CD4-positive, alpha-beta T cell treated with Interleukin-4 for 4 hours (primary cell): Measurements from ENCODE around the gene STEAP2.
A peak's percentile ranks its signal among the peaks of the same experiment; 100 is the strongest.
"Not testable (repeated sequence)": the region's sequence is repeated elsewhere in the genome, so short reads cannot be mapped to it uniquely, and the experiment has no call there.

Experiments
- DNase-seq: peaks from one replicate; pipeline ENCODE4 v3.0.0-alpha.2; 2020

STEAP2 gene

DNA sequence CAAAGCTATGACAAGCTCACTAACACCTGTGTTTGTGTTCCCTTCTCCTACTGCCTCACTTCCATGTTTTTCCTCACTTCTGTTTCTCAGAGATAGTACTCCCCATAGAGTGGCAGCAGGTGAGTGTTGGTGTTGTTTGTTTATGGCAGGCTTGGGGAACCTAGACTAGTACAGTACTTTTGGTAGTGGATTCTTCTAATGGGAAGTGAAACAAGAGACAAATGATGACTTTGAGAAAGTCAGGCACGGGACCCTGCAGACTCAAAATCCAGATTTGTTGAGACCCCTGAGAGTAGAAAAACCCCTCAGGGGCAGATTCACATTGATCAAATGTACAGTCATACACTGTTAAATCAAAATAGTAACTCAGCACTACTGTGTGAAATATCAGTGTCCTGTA is 27.0 kb downstream of the STEAP2 start:
- DNase-seq: no peak

DNA sequence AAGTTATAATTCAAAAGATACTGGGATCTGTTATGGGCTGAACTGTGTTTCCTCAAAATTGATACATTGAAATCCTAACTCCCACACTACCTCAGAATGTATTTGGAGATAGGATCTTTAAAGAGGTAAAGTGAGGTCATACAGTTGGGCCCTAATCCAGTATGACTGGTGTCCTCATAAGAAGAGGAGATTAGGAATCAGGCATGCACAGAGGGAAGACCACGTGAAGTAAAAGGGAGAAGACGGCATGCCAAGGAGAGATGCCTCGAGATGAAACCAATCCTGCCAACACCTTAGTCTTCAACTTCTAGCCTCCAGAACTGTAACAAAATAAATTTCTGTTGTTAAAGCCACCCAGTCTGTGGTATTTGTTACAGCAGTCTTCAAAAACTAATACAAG is 27.5 kb downstream of the STEAP2 start:
- DNase-seq: no peak

DNA sequence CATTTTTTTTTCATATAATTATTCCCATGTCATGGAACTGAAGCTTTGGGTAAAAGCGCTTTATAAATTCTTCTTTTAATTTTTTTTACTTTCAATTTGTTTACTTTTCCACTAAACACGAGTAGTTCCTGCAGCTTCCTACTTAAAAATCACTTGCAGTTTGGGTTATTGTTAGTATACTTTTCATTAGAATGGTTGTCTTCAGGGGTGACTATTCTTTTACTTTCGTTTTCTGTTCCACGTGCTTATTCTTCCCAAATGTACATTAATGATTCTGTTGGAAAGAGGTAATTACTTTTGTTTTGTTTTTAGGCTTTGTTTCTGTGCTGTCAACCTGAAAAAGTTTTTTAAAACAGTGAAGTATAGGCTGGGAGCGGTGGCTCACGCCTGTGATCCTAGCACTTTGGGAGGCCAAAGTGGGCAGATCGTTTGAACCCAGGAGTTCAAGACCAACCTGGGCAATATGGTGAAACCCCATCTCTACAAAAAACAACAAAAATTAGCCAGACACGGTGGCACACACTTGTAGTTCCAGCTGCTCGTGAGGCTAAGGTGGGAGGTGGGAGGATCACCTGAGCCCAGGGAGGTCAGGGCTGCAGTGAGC is 28.2 kb downstream of the STEAP2 start:
- no peak for DNase-seq

GRCh38 chr7:90242369-90243168 is 31.0 kb downstream of the STEAP2 start:
- DNase-seq: no peak

DNA sequence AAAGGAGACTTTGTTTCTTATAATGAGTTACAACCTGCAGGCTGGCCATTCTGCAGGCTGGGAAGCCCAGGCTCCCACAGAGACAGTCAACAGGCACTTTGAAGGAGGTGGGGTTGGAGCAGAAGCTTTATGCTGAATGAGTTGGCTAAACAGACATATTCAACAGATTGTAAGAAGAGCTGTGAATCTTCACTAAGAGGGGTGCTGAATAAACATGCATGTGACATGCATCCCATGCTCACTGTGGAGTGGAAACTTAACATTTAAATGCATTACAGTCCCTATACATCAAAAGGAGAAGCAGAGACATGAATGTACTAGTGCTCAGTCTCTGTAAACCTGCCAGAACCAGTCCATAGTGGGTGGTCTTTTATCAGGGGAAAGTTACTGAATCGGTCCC is 32.0 kb downstream of the STEAP2 start:
- DNase-seq: no peak

- DNase-seq: no peak
These were observed 33.0 kb downstream of the STEAP2 start for GRCh38 chr7:90244565-90244908.

DNA sequence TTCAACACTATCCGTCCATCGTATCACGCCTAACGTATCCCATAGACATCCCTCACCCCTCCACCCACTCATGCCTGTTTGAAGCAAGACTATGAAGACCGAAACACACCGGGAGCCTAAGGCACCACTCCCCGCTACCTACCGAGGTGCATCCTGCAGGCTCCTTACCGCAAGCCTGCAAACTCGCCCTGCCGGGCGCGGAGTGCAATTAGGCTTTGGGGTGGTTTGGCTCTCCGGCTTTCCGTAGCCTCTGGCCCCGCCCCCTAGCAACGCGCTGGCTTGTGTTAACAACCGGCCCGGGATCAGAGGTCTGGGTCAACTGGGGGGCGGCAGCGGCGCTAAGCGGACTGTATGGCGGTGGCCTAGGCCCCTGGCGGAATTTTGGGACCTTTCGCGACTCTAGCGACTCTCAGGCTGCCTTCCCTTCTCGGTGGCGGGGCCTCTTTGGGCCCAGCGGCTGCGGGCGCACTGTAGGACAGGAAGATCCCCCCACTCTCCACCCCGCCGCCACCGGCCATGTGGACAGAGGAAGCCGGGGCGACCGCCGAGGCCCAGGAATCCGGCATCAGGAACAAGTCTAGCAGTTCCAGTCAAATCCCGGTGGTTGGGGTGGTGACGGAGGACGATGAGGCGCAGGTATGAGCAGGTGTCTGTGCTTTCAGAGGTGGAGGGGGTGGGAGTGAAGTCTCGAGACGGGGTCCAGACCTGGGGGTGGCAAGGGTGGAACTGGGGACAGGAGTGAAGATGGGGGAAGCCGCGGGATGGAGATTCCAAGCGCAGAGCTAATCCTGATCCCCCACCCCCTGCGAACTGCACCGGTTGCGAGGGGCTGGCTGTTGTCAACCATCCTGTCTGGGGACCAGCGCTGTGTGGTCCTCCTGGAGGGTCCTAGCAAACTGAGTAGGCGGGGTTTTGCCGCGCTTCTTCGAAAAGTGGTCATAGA is 33.6 kb downstream of the STEAP2 start, which contains the start of gene CFAP69:
CFAP69 (plus strand) TSS at position 266 of the 943 bp plus-strand sequence; CDS start at position 517, 251 bp downstream.
- peak; percentile 85 for DNase-seq

GRCh38 chr7:90246171-90246570 is 34.6 kb downstream of the STEAP2 start:
- DNase-seq: no peak

DNA sequence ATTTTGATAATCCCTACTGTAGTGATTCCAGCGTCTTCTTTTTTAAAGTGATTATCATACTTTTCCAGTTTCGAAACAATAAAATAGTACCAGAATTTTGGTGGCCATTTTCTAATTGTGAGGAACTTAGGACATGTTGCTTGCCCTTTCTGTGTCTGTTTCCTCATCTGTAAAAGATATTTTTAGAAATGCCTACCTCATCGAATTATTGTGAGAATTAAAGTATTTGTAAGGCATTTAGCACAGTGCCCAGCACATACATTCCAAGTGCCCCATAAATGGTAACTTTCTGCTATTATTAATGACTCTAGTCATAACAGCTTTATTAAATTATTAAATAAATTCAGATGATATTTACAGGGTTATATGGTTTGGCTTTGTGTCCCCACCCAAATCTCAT is 37.2 kb downstream of the STEAP2 start:
- DNase-seq: no peak

DNA sequence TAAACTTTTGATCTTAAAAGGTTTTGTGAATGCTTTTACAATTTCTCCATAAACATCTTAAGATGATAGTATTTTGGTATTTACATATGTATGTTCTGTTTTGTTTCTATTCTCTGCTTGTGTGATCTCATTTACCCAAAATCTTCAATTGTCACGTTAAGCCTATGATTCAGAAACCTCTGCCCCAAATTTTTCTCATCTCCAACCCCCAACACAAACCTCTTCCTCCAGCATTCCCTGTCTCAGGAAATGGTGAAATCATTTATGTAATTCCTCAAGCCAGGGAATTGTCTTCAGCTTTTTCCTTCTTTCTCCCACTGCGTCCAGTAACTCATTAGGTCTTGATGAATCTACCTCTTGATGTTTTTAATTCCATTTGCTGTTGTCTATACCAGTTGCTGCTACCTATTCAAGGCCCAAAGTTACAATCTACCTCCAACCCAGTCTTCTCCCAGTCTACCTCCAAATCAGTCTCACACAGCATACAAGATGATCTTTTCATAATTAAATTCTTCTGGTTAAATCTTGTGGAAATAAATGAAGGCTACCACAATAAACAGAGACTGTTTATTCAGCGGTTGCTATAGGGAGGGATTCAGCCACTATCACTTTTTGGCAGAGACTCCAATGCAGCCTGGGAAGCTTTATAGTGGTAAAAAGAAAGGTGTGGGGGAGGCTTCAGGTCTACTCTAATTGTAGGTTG is 39.2 kb downstream of the STEAP2 start:
- no peak for DNase-seq

- DNase-seq: no peak
These were observed 39.7 kb downstream of the STEAP2 start for GRCh38 chr7:90251304-90251635.

DNA sequence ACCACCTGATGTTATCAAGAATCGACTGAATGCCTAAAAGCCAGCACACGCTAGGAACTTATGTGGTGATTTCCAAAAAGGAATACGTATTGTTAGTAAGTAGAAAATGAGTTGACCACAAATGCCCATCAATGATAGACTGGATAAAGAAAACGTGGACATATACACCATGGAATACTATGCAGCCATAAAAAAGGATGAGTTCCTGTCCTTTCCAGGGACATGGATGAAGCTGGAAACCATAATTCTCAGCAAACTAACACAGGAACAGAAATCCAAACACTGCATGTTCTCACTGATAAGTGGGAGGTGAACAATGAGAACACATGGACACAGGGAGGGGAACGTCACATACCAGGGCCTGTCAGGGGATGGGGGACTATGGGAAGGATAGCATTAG is 44.5 kb downstream of the STEAP2 start:
- not testable (repeated sequence) for DNase-seq

DNA sequence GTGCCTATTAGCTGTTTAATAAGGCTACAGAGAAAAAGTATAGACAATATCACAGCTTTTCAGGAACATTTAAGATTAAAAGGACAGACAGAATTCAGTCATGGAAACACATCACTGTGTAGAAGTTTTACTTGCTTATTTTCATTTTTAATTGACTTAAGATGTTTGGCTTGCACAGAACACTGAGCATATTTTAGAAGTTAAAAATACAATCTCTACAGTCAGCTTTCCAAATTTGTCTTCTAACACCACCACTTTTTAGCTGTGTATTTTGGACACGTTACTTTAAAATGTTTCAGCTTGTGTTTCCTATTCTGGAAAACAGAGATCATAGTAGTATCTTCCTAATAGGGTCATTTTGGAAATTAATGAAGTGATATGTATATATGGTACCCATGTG is 45.2 kb downstream of the STEAP2 start:
- DNase-seq: no peak

GRCh38 chr7:90261441-90261840 is 49.9 kb downstream of the STEAP2 start:
- DNase-seq: no peak

GRCh38 chr7:90262438-90262837 is 50.9 kb downstream of the STEAP2 start:
- DNase-seq: peak; percentile 11

- DNase-seq: no peak
These were observed 55.3 kb downstream of the STEAP2 start for GRCh38 chr7:90266808-90267207.

- no peak for DNase-seq
These were observed 55.8 kb downstream of the STEAP2 start for GRCh38 chr7:90267263-90267858.

GRCh38 chr7:90269163-90269562 is 57.6 kb downstream of the STEAP2 start:
- no peak for DNase-seq

- no peak for DNase-seq
These were observed 59.1 kb downstream of the STEAP2 start for GRCh38 chr7:90270431-90271178.

DNA sequence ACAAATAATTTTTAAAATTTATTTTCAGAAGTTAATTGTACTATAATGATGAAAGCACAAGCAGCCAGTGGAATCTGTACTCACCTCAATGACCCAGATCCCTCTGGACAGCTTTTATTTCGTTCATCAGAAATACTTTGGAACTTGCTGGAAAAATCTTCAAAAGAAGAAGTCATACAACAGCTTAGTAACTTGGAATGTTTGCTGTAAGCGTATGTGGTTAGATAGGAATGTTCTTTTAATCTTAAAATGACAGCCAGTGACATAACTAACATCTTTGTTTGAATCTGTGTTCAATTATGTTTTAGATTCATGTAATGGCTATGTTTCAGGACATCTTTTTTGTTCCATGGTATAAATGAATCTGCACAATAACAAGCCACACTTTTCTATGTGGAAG is 60.2 kb downstream of the STEAP2 start:
- DNase-seq: no peak

- no peak for DNase-seq
These were observed 60.7 kb downstream of the STEAP2 start for GRCh38 chr7:90272242-90272641.

- DNase-seq: no peak
These were observed 62.6 kb downstream of the STEAP2 start for GRCh38 chr7:90274161-90274560.
